Measurements from ENCODE around the gene PAFAH2.
A peak's percentile ranks its signal among the peaks of the same experiment; 100 is the strongest.

Gene PAFAH2

DNA sequence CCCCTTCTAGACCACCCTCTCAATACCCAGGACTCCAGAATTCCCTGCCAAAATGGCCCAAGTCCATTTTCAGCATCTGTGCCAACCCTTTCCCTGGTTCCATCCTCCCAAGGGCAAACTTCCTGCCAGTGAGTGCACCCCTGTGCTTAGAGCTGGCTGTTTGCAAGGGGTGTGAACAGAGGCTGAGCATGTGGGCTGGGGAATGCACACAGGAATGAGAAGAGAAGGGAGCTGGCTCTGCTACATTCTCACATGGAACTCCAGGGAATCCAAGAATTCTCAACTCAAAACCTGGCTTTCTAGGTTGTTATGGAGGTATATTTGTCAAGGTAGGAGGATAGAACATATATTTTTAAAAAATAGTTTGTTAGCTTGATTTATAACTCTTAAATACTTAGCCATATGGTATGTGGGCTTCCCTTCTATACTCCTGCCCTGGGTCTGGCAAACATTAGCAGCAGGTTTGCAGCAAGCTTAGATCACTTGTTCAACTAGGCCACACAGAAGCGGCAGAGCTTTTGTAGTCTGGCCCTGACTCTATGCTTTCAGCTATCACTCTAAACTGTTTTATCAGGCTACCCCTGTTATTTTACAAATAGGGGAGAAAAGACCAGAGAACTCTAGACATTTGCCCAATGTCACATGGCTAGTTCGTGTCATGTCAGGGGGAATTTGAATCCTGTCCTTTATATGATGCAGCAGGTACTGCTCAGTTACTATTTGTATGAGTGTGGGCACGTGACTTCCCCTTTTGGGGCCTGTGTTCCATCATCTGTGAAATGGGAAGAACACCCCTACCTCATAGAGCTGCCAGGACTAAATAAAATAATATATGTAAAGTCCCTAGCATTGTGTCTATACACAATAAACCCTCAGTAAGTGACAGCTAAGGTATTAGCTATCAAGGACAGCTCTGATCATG is 83.5 kb downstream of the PAFAH2 start:
- peak in 1 of 2 donors; percentile 24 for DNase-seq (ENCODE audit: low read depth in 2 of 2)
- TF ChIP-seq, protein P1, sequence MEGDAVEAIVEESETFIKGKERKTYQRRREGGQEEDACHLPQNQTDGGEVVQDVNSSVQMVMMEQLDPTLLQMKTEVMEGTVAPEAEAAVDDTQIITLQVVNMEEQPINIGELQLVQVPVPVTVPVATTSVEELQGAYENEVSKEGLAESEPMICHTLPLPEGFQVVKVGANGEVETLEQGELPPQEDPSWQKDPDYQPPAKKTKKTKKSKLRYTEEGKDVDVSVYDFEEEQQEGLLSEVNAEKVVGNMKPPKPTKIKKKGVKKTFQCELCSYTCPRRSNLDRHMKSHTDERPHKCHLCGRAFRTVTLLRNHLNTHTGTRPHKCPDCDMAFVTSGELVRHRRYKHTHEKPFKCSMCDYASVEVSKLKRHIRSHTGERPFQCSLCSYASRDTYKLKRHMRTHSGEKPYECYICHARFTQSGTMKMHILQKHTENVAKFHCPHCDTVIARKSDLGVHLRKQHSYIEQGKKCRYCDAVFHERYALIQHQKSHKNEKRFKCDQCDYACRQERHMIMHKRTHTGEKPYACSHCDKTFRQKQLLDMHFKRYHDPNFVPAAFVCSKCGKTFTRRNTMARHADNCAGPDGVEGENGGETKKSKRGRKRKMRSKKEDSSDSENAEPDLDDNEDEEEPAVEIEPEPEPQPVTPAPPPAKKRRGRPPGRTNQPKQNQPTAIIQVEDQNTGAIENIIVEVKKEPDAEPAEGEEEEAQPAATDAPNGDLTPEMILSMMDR (IDR thresholded peaks at IDR 0.05; ENCODE audit: low read depth, low read length), result no peak
- no peak overlapping the region for H3K4me3 ChIP-seq (replicated peaks in 1 of 2; ENCODE audit: low read depth in 2 of 2, low read length in 2 of 2)

DNA sequence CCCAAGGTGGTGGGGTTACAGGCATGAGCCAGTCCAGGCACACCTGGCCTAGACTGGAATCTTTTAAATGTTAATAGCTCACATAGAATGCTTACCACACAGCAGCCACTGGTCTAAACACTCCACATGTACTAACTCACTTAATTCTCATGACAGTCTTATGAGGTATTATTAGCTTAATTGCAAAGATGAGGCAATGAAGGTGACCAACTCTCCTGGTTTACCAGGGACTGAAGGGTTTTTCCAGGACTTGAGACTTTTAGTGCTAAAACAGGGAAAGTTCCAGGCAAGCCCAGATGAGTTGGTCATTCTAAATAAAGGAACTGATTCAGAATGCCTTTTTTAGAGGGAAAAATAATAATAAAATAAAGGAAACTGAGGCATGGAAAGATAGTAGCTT is 84.7 kb downstream of the PAFAH2 start:
- H3K4me3 ChIP-seq (replicated peaks in 1 of 2; ENCODE audit: low read depth in 2 of 2, low read length in 2 of 2), result no peak overlapping the region
- DNase-seq (ENCODE audit: low read depth in 2 of 2), result no peak
- TF ChIP-seq, protein P1 (IDR thresholded peaks at IDR 0.05; ENCODE audit: low read depth, low read length), result no peak

DNA sequence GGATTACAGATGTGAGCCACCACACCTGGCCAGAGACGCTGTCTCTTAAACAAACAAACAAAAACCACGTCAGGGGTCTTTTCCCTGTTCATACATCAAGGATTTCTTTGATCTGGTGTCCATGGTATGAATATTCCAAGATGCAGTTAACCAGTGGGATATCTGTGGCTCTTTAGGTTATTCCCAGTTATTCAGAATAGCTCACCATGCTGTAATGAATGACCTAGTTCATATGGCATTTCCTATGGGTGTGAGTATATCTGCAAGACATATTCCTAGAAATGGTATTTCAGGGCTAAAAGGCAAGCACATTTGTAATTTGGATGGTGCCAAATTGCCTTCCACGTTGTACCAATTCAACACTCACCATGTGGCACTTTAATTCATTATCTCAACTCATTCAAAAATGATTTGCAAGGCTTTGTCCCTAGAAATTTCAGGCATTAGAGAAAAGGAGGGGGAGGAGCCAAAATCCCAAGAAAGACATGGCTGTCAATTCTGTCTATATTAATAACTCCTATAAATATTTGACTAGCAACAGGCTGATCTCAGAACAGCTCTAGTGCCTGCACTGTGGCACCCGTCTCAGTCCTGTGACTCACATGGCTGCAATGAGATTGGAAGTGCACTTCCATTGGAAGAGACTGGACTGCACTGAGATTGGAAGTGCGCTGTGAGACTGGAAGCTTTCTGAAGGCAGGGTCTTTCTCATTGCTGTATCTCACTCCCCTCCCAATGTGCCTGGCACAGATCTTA is 85.6 kb downstream of the PAFAH2 start:
- TF ChIP-seq, protein P1 (IDR thresholded peaks at IDR 0.05; ENCODE audit: low read depth, low read length), result no peak
- DNase-seq (ENCODE audit: low read depth in 2 of 2), result peak; percentile 66 to 85
- H3K4me3 ChIP-seq (replicated peaks in 1 of 2; ENCODE audit: low read depth in 2 of 2, low read length in 2 of 2), result no peak overlapping the region

DNA sequence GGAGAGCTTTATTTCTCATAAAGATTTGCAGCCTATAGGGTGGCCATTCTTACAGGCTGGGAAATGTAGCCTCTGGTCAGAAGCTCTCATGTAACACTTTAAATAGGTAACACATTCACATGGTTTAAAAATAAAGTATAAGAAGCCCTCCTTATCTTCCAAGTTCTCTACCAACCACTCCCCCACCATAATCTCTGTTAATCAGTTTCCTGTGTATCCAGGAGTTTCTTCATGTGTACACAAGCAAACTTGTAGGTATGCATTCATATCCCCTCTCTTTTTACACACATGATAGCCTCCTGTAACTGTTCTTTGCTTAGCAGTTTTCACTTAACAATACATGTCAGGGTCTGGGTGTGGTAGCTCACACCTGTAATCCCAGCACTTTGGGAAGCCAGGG is 86.7 kb downstream of the PAFAH2 start:
- H3K4me3 ChIP-seq (replicated peaks in 1 of 2; ENCODE audit: low read depth in 2 of 2, low read length in 2 of 2), result no peak overlapping the region
- TF ChIP-seq, protein P1 (IDR thresholded peaks at IDR 0.05; ENCODE audit: low read depth, low read length), result no peak
- DNase-seq (ENCODE audit: low read depth in 2 of 2), result no peak

Data from cardiac fibroblast (primary cell).